GM12878 (cell line): ENCODE measurements around the gene ACVR2A. TPM values are rescaled to one million over a fixed set of nuclear protein-coding genes. Genes with fewer than 3 reads are reported as not detected.

Experiments used
- ATAC-seq: fragments of 200-7000 bp; cut with Tn5 transposase; 3 replicates; pipeline ENCODE4 v1.9.1; 2020; ENCODE audit warnings: mild to moderate bottlenecking, moderate library complexity
- BruUV-seq: library from RNA; stranded (reverse); fragments of 400-500 nt; replicated peaks from 2 replicates; lab custom pipeline; 2021; lab: Mats Ljungman, UMichigan
- CTCF ChIA-PET: fragments of 300-600 bp; sonication (Branson Sonifier 250); formaldehyde crosslinking; extraction: SDS; loops from one replicate; lab custom pipeline; 2021; ENCODE audit warnings: inconsistent platforms; lab: Yijun Ruan, JAX
- POLR2A ChIA-PET: fragments of 350-600 bp; formaldehyde crosslinking; extraction: SDS; loops from one replicate; lab custom pipeline; 2021; ENCODE audit warnings: inconsistent platforms; lab: Charles Lee
- RAD21 ChIA-PET: fragments of 300-600 bp; sonication (Branson Sonifier 250); formaldehyde crosslinking; loops from one replicate; lab custom pipeline; 2023; ENCODE audit warnings: antibody characterized with exemption; ENCODE audit not compliant: unreplicated experiment; lab: Charles Lee
- SMC1A ChIA-PET: fragments of 300-600 bp; sonication (Branson Sonifier 250); formaldehyde crosslinking; loops from one replicate; lab custom pipeline; 2023; ENCODE audit not compliant: unreplicated experiment, uncharacterized antibody; lab: Charles Lee
- DNase-seq: peaks from one replicate; pipeline ENCODE4 v3.0.0-alpha.2; 2011; ENCODE audit warnings: low read depth, low spot score
- FAIRE-seq: peaks from 3 replicates; lab custom pipeline; 2011; peaks lifted over from hg19 to GRCh38; lab: Jason Lieb, UNC
- H2AFZ ChIP-seq: 2 replicates; pipeline ENCODE4 v1.6.0; 2011; ENCODE audit warnings: low read depth, low read length, control low read depth; ENCODE audit not compliant: control insufficient read depth
- H3K27ac ChIP-seq: 2 replicates; pipeline ENCODE4 v1.5.1; 2011; ENCODE audit warnings: control low read depth; ENCODE audit not compliant: control insufficient read depth, insufficient read depth
- H3K27me3 ChIP-seq, 2 experiments: replicated peaks in 1 of 2; 2 replicates each; pipeline versions ENCODE4 v1.6.0 to v1.6.1; 2011; ENCODE audit warnings: low read length in 1 of 2; ENCODE audit not compliant: control insufficient read depth in 2 of 2, insufficient read depth in 2 of 2
- H3K36me3 ChIP-seq, 2 experiments: 2 replicates each; pipeline ENCODE4 v1.5.1; 2011; ENCODE audit warnings: low read length in 1 of 2; ENCODE audit not compliant: control insufficient read depth in 2 of 2, insufficient read depth in 2 of 2
- H3K4me1 ChIP-seq: 2 replicates; pipeline ENCODE4 v1.6.1; 2011; ENCODE audit warnings: mild to moderate bottlenecking, low read length, moderate library complexity, mixed read lengths; ENCODE audit not compliant: control insufficient read depth, insufficient read depth
- H3K4me2 ChIP-seq: 2 replicates; pipeline ENCODE4 v1.6.0; 2011; ENCODE audit warnings: control low read depth; ENCODE audit not compliant: control insufficient read depth, insufficient read depth
- H3K4me3 ChIP-seq: fragments of 200-600 bp; sonication (generic); 2 replicates; pipeline ENCODE4 v1.5.1; 2016
- H3K79me2 ChIP-seq: 2 replicates; pipeline ENCODE4 v1.6.0; 2011; ENCODE audit warnings: low read length; ENCODE audit not compliant: control insufficient read depth, insufficient read depth
- H3K9ac ChIP-seq: 2 replicates; pipeline ENCODE4 v1.8.0; 2011; ENCODE audit warnings: low read length, control low read depth, mixed read lengths; ENCODE audit not compliant: control insufficient read depth, insufficient read depth
- H3K9me3 ChIP-seq: replicated peaks from 3 replicates; pipeline ENCODE4 v1.5.1; 2011; ENCODE audit warnings: mild to moderate bottlenecking, low read length; ENCODE audit not compliant: control insufficient read depth, insufficient read depth
- H4K20me1 ChIP-seq: 2 replicates; pipeline ENCODE4 v1.6.0; 2011; ENCODE audit not compliant: control insufficient read depth, insufficient read depth
- BMI1 ChIP-seq: fragments of 450-650 bp; IDR thresholded peaks from 2 replicates; pipeline ENCODE4 v1.6.1; 2016; ENCODE audit warnings: mild to moderate bottlenecking, moderate library complexity, borderline replicate concordance
- CHD2 ChIP-seq: IDR thresholded peaks from 2 replicates; pipeline ENCODE4 v1.6.1; 2011; ENCODE audit warnings: low read depth, low read length, improper control_type of control experiment, borderline replicate concordance
- FOXM1 ChIP-seq: IDR thresholded peaks from 2 replicates; pipeline ENCODE4 v1.6.1; 2012; ENCODE audit warnings: low read depth, mild to moderate bottlenecking, inconsistent platforms, low read length, moderate library complexity
- LARP7 ChIP-seq: fragments of 450-650 bp; IDR thresholded peaks from 2 replicates; pipeline ENCODE4 v1.6.1; 2017; ENCODE audit warnings: mild to moderate bottlenecking
- NFIC ChIP-seq: IDR thresholded peaks from 2 replicates; pipeline ENCODE4 v1.6.1; 2012; ENCODE audit warnings: low read depth, mild to moderate bottlenecking, inconsistent platforms, low read length, moderate library complexity
- PAX5 ChIP-seq: IDR thresholded peaks from 2 replicates; pipeline ENCODE4 v1.6.1; 2011; ENCODE audit warnings: low read depth, low read length, borderline replicate concordance
- PML ChIP-seq: IDR thresholded peaks from 2 replicates; pipeline ENCODE4 v1.6.1; 2012; ENCODE audit warnings: low read length, inconsistent platforms
- SRF ChIP-seq, 2 experiments: IDR thresholded peaks; 2 replicates each; pipeline ENCODE4 v1.6.1; 2011; ENCODE audit warnings: low read depth in 2 of 2, low read length in 2 of 2, mild to moderate bottlenecking in 1 of 2, moderate library complexity in 1 of 2
- WGBS: methylation state at CpG from one replicate; pipeline ENCODE4 v1.1.6; 2016; ENCODE audit warnings: low lambda C conversion rate; ENCODE audit not compliant: insufficient replicate concordance, insufficient coverage; ENCODE audit errors: missing lambda C conversion rate; 5-methylcytosine and 5-hydroxymethylcytosine counted together
- in situ Hi-C: fragments of 300-500 bp; cut with MboI; formaldehyde crosslinking; loops from 9 replicates; pipeline ENCODE4 v1.14.3; 2018; ENCODE audit warnings: mixed read lengths
- intact Hi-C: fragments of 100-400 bp; cut with micrococcal nuclease; formaldehyde crosslinking; loops from one replicate; pipeline ENCODE4 v1.14.2; 2022; ENCODE audit not compliant: unreplicated experiment
- polyA plus RNA-seq, 11 experiments: library from polyadenylated mRNA; depleted of rRNA in 4 of 11; unstranded in 6 of 11; stranded (reverse) in 5 of 11; fragments of >200 nt; fragmentation: Nextera tagmentation in 4 of 11; fragmentation: Illumina TruSeq in 1 of 11; extraction: Ambion mirVana in 4 of 11; extraction: Trizol in 1 of 11; gene quantifications; 1 replicate in 1 of 11; 2 replicates in 10 of 11; pipeline versions ENCODE4 v1.2.1 to v1.2.3, GENCODE V29; 2011 to 2016; ENCODE audit warnings: inconsistent platforms in 2 of 11, missing spikeins in 2 of 11, low read depth in 1 of 11
- total RNA-seq, 4 experiments: library from RNA; depleted of rRNA in 3 of 4; stranded (reverse); fragments of >200 nt in 3 of 4; fragmentation: Illumina TruSeq in 1 of 4; extraction: Trizol in 1 of 4; gene quantifications; 2 replicates each; pipeline versions ENCODE4 v1.2.1 to v1.2.3, GENCODE V29; 2013 to 2021
- TF ChIP-seq, protein P1 (sequence below): IDR thresholded peaks from 2 replicates; pipeline ENCODE4 v1.6.1; 2012; ENCODE audit warnings: low read depth, low read length, improper control_type of control experiment
- TF ChIP-seq, protein P2 (sequence below): IDR thresholded peaks from 2 replicates; pipeline ENCODE4 v1.6.1; 2012; ENCODE audit warnings: low read depth, low read length, improper control_type of control experiment
- TF ChIP-seq, protein P3 (sequence below): fragments of 450-650 bp; IDR thresholded peaks from 2 replicates; pipeline ENCODE4 v1.6.1; 2016; ENCODE audit warnings: mild to moderate bottlenecking

Gene ACVR2A
- total and polyA plus RNA-seq, 10 of the 15 experiments (the other 5 are each of a cell fraction or from before 2014, with no cell fraction given): 0.42 to 3.0 (median 1.7) TPM

- DNase-seq (no peak), FAIRE-seq (no peak), ATAC-seq (peak; percentile 37)
- Histone ChIP-seq H3K27ac (no peak overlapping the region), H3K4me1 (no peaks in the 10 kb centered on the region), H2AFZ (no peak overlapping the region), H3K9me3 (no peaks in the 10 kb centered on the region; the same call in 2 of the 3 replicates), H3K4me3 (no peak overlapping the region), H4K20me1 (no peaks in the 10 kb centered on the region), H3K36me3 (no peaks in the 10 kb centered on the region), H3K9ac (no peak overlapping the region), H3K27me3 (peaks cover 0 to 2% of the 10 kb centered on the region in 2 experiments; a peak in 1 of 4 replicates), H3K79me2 (no peaks in the 10 kb centered on the region), H3K4me2 (no peak overlapping the region)
- no TSS peak for BruUV-seq
- in situ Hi-C loops: no loop called here
- RAD21 ChIA-PET: no interaction called here
- WGBS: 30% methylated on average over 1 of the region's 1 CpG
- TF ChIP-seq, protein P1, sequence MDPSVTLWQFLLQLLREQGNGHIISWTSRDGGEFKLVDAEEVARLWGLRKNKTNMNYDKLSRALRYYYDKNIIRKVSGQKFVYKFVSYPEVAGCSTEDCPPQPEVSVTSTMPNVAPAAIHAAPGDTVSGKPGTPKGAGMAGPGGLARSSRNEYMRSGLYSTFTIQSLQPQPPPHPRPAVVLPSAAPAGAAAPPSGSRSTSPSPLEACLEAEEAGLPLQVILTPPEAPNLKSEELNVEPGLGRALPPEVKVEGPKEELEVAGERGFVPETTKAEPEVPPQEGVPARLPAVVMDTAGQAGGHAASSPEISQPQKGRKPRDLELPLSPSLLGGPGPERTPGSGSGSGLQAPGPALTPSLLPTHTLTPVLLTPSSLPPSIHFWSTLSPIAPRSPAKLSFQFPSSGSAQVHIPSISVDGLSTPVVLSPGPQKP: no peak
- TF ChIP-seq SRF (IDR thresholded peaks at IDR 0.05; ENCODE audit: low read depth in 2 of 2, low read length in 2 of 2) (no peak), PAX5 (no peak), PML (no peak), BMI1 (no peak), CHD2 (no peak), LARP7 (no peak), NFIC (no peak), FOXM1 (no peak)
- TF ChIP-seq, protein P2, sequence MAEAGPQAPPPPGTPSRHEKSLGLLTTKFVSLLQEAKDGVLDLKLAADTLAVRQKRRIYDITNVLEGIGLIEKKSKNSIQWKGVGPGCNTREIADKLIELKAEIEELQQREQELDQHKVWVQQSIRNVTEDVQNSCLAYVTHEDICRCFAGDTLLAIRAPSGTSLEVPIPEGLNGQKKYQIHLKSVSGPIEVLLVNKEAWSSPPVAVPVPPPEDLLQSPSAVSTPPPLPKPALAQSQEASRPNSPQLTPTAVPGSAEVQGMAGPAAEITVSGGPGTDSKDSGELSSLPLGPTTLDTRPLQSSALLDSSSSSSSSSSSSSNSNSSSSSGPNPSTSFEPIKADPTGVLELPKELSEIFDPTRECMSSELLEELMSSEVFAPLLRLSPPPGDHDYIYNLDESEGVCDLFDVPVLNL: no peak
- TF ChIP-seq, protein P3, sequence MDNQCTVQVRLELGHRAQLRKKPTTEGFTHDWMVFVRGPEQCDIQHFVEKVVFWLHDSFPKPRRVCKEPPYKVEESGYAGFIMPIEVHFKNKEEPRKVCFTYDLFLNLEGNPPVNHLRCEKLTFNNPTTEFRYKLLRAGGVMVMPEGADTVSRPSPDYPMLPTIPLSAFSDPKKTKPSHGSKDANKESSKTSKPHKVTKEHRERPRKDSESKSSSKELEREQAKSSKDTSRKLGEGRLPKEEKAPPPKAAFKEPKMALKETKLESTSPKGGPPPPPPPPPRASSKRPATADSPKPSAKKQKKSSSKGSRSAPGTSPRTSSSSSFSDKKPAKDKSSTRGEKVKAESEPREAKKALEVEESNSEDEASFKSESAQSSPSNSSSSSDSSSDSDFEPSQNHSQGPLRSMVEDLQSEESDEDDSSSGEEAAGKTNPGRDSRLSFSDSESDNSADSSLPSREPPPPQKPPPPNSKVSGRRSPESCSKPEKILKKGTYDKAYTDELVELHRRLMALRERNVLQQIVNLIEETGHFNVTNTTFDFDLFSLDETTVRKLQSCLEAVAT: no peak
- SMC1A ChIA-PET: no interaction called here
- POLR2A ChIA-PET: no interaction called here
- CTCF ChIA-PET: no interaction called here
- intact Hi-C loops: no loop called here
These were observed 19.0 kb downstream of the ACVR2A start for GRCh38 chr2:147863835-147864234.
